Measurements from ENCODE around the gene TMEM176A.

The TMEM176A gene

GRCh38 chr7:150850273-150850672 lies 49.7 kb downstream of the TMEM176A start:
- DNase-seq, result no peak

- DNase-seq, result no peak
Observed at GRCh38 chr7:150851492-150852370, 51.2 kb downstream of the TMEM176A start.

GRCh38 chr7:150852371-150852905 lies 51.9 kb downstream of the TMEM176A start, which contains the start of gene AOC1:
Gene AOC1, plus strand, starts transcription at chr7:150852517. Its CDS starts 3,954 bp downstream, at chr7:150856471.
- no peak for DNase-seq

GRCh38 chr7:150854066-150855000 lies 53.8 kb downstream of the TMEM176A start:
- DNase-seq, result no peak
